ENCODE results near the gene ACAN. TPM values are rescaled to one million over a fixed set of nuclear protein-coding genes. Genes with fewer than 3 reads are reported as not detected.

Gene ACAN
- total and polyA plus RNA-seq, 2 of the 8 experiments (the other 6 are each of a cell fraction or from before 2014, with no cell fraction given), result 0.71 to 0.73 TPM

DNA sequence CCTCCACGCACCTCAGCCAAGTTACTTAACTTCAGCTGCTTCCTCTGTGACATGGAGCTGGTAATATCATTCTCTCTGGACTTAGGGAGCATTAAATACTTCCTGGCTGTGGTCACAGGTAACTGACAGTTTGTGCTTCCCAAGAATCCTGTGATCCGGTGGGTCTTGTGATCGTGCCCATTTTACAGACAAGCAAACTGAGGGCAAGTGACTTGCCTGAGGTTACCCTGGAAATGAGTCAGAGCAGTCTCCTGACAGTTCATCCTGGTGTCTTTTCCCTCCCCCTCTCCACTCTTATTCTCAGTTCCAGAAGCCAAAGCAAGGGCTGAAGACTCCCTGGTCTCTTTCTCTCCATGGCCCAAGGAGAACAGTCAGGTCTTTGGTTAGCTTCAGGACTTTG is 35.9 kb downstream of the ACAN start:
- TF ChIP-seq KDM1A (IDR thresholded peaks at IDR 0.05; ENCODE audit: borderline replicate concordance, low read length) (peak; percentile 51; the same call in 1 of the 2 replicates), POLR2A (IDR thresholded peaks at IDR 0.05; ENCODE audit: control extremely low read depth in 1 of 2, low read depth in 2 of 2, low read length in 2 of 2) (no peak), RNF2 (IDR thresholded peaks at IDR 0.05; ENCODE audit: borderline replicate concordance, low read depth, low read length, missing control alignments, poor library complexity, severe bottlenecking) (no peak), POU5F1 (IDR thresholded peaks at IDR 0.05; ENCODE audit: low read depth, low read length) (no peak), POLR2AphosphoS5 (IDR thresholded peaks at IDR 0.05; ENCODE audit: low read depth, low read length) (no peak)
- H3K4me2 ChIP-seq (ENCODE audit: insufficient read depth in 1 of 2, low read depth in 2 of 2, low read length in 2 of 2), result no peak overlapping the region
- no peaks in the 10 kb centered on the region for H3K79me1 ChIP-seq (ENCODE audit: low read depth, low read length)
- no peaks in the 10 kb centered on the region for H3K27me3 ChIP-seq (replicated peaks in 1 of 4; ENCODE audit: control insufficient read depth in 3 of 4, extremely low read depth in 1 of 4, insufficient read depth in 3 of 4, low read length in 3 of 4)
- no peak overlapping the region for H3K23ac ChIP-seq (ENCODE audit: insufficient read length)
- no peaks in the 10 kb centered on the region for H3K79me2 ChIP-seq (ENCODE audit: control insufficient read depth in 1 of 2, insufficient read depth in 2 of 2, low read length in 2 of 2)
- no peaks in the 10 kb centered on the region for H4K20me1 ChIP-seq (replicated peaks in 1 of 2; ENCODE audit: control insufficient read depth in 1 of 2, insufficient read depth in 2 of 2, low read length in 2 of 2)
- 94% methylated on average over 3 of the region's 3 CpGs; no CpG with 5 or more reads in 1 of the 2 experiments for WGBS, 2 experiments (ENCODE audit: extremely low coverage in 1 of 2, insufficient coverage in 1 of 2, insufficient read length in 1 of 2, insufficient replicate concordance in 2 of 2, low coverage in 1 of 2, low lambda C conversion rate in 2 of 2, missing lambda C conversion rate in 1 of 2)
- no peak overlapping the region for H4K91ac ChIP-seq (replicated peaks; ENCODE audit: insufficient read length, low read length)
- no peak overlapping the region for H3K14ac ChIP-seq (ENCODE audit: insufficient read length)
- H3K18ac ChIP-seq (ENCODE audit: extremely low read depth, low read length), result no peak overlapping the region
- H2BK5ac ChIP-seq (ENCODE audit: low read depth, low read length), result no peak overlapping the region
- DNase-seq (ENCODE audit: low read depth in 1 of 2, low spot score in 2 of 2) (no peak), FAIRE-seq (no peak)
- H3K36me3 ChIP-seq (ENCODE audit: control insufficient read depth in 2 of 4, insufficient read depth in 4 of 4, low read length in 3 of 4), result no peaks in the 10 kb centered on the region
- H3K23me2 ChIP-seq (ENCODE audit: low read depth, low read length), result no peaks in the 10 kb centered on the region; the same call in 1 of the 2 replicates
- no peak overlapping the region for H3K4ac ChIP-seq (replicated peaks; ENCODE audit: insufficient read length, low read depth, low read length)
- H2BK15ac ChIP-seq (ENCODE audit: low read length), result no peak overlapping the region
- H3K4me3 ChIP-seq (ENCODE audit: extremely low read depth in 1 of 4, insufficient read depth in 2 of 4, low read depth in 3 of 4, low read length in 4 of 4), result no peak overlapping the region
- H2BK12ac ChIP-seq (ENCODE audit: low read depth, low read length), result no peak overlapping the region
- H2AK5ac ChIP-seq (ENCODE audit: low read depth, low read length), result no peak overlapping the region
- ChIA-PET POLR2A (ENCODE audit: partially characterized antibody) (no interaction called here), CTCF (ENCODE audit: partially characterized antibody) (interaction anchor here (0.9 to 2.6 kb wide), 7 partner anchors 31 to 332 kb away, joined by 3 to 9 read pairs (median 3); no protein-coding TSS in a partner anchor)
- H4K8ac ChIP-seq (ENCODE audit: extremely low read depth, insufficient read depth, low read length), result no peak overlapping the region
- no peak overlapping the region for H3K56ac ChIP-seq (replicated peaks; ENCODE audit: insufficient read length, low read depth, low read length)
- no peak overlapping the region for H3K9ac ChIP-seq (replicated peaks in 1 of 4; ENCODE audit: extremely low read depth in 1 of 4, low read depth in 3 of 4, low read length in 3 of 4)
- no peak overlapping the region for H2BK20ac ChIP-seq (ENCODE audit: low read length)
- no peaks in the 10 kb centered on the region for H3K9me3 ChIP-seq (ENCODE audit: insufficient read depth in 2 of 2, low read depth in 1 of 2, low read length in 1 of 2)
- H2BK120ac ChIP-seq (replicated peaks; ENCODE audit: low read depth, low read length), result no peak overlapping the region
- H3K27ac ChIP-seq (ENCODE audit: low read depth, low read length), result no peak overlapping the region
- no peaks in the 10 kb centered on the region; a peak in 1 of 7 replicates for H3K4me1 ChIP-seq (replicated peaks in 1 of 4; ENCODE audit: control insufficient read depth in 3 of 4, insufficient read depth in 4 of 4, low read length in 3 of 4)
- H2AFZ ChIP-seq (ENCODE audit: low read length), result no peak overlapping the region
- no peak overlapping the region for H4K5ac ChIP-seq (ENCODE audit: insufficient read length, low read depth, low read length)
